ENCODE results near the gene DDX46. TPM values are rescaled to one million over a fixed set of nuclear protein-coding genes. Genes with fewer than 3 reads are reported as not detected.
"Not testable (repeated sequence)": the region's sequence is repeated elsewhere in the genome, so short reads cannot be mapped to it uniquely, and the experiment has no call there.

The DDX46 gene
- total RNA-seq, 1 donor from 2014 or later, result 66.3 TPM

DNA sequence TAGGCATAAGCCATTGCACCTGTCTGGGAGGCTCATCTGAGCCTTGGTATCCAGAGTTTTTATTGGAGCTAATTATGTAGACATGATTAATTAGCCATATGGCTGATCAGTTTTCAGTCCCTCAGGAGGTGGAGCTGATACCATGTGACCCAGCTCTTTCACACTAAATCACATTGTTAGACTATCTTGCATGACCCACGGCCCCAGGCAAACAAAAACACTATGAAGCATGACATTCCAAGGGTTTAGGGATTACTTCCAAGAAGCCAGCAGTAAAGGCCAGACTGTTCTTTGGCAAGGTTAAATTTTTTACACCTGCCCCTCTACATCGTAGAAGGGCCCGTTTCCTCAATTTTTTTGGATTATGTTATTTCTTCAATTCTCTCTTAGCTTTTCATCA, 82.2 kb downstream of the DDX46 start:
- H3K4me3 Mint-ChIP-seq, result no peak overlapping the region
- H3K27ac Mint-ChIP-seq, result no peak overlapping the region
- peaks cover 23% of the 10 kb centered on the region for H3K36me3 Mint-ChIP-seq
- no peaks in the 10 kb centered on the region for H3K27me3 Mint-ChIP-seq
- H3K4me1 Mint-ChIP-seq (ENCODE audit: unreplicated experiment), result peaks cover 8% of the 10 kb centered on the region
- no peak for DNase-seq (ENCODE audit: extremely low spot score, unreplicated experiment)
- H3K9me3 Mint-ChIP-seq, result no peaks in the 10 kb centered on the region
- no peak for TF ChIP-seq CTCF (conservative IDR thresholded peaks at IDR 0.05)

- H3K36me3 Mint-ChIP-seq, result peaks cover 19% of the 10 kb centered on the region
- no peak for DNase-seq (ENCODE audit: extremely low spot score, unreplicated experiment)
- no peak overlapping the region for H3K4me3 Mint-ChIP-seq
- no peak overlapping the region for H3K27ac Mint-ChIP-seq
- H3K27me3 Mint-ChIP-seq, result no peaks in the 10 kb centered on the region
- H3K9me3 Mint-ChIP-seq, result no peaks in the 10 kb centered on the region
- peaks cover 16% of the 10 kb centered on the region for H3K4me1 Mint-ChIP-seq (ENCODE audit: unreplicated experiment)
- TF ChIP-seq CTCF (conservative IDR thresholded peaks at IDR 0.05), result no peak
Measured at GRCh38 chr5:134844252-134844651, 85.7 kb downstream of the DDX46 start.

GRCh38 chr5:134845335-134845851, 86.8 kb downstream of the DDX46 start:
- H3K4me1 Mint-ChIP-seq (ENCODE audit: unreplicated experiment), result peaks cover 16% of the 10 kb centered on the region
- no peaks in the 10 kb centered on the region for H3K27me3 Mint-ChIP-seq
- H3K27ac Mint-ChIP-seq, result peak overlapping the region; percentile 95
- H3K9me3 Mint-ChIP-seq, result no peaks in the 10 kb centered on the region
- peak overlapping the region; percentile 90 for H3K4me3 Mint-ChIP-seq
- peak; percentile 26 for TF ChIP-seq CTCF (conservative IDR thresholded peaks at IDR 0.05)
- H3K36me3 Mint-ChIP-seq, result peaks cover 15% of the 10 kb centered on the region
- no peak for DNase-seq (ENCODE audit: extremely low spot score, unreplicated experiment)

GRCh38 chr5:134845852-134846640, 87.5 kb downstream of the DDX46 start, which contains the start of gene C5orf24:
Gene C5orf24 (plus strand): TSS chr5:134845968. CDS start chr5:134854901, 8,933 bp downstream.
- H3K27me3 Mint-ChIP-seq, result no peaks in the 10 kb centered on the region
- H3K27ac Mint-ChIP-seq, result peak within 1 kb of the TSS; percentile 95
- H3K36me3 Mint-ChIP-seq, result peaks cover 9% of the 10 kb centered on the region
- H3K4me3 Mint-ChIP-seq, result peak within 1 kb of the TSS; percentile 90
- no peaks in the 10 kb centered on the region for H3K9me3 Mint-ChIP-seq
- TF ChIP-seq CTCF (conservative IDR thresholded peaks at IDR 0.05), result no peak
- peaks cover 18% of the 10 kb centered on the region for H3K4me1 Mint-ChIP-seq (ENCODE audit: unreplicated experiment)
- peak; percentile 94 for DNase-seq (ENCODE audit: extremely low spot score, unreplicated experiment)

- H3K4me1 Mint-ChIP-seq (ENCODE audit: unreplicated experiment), result peaks cover 23% of the 10 kb centered on the region
- H3K4me3 Mint-ChIP-seq, result peak overlapping the region; percentile 90
- H3K27ac Mint-ChIP-seq, result peak overlapping the region; percentile 95
- TF ChIP-seq CTCF (conservative IDR thresholded peaks at IDR 0.05), result no peak
- H3K27me3 Mint-ChIP-seq, result no peaks in the 10 kb centered on the region
- no peaks in the 10 kb centered on the region for H3K9me3 Mint-ChIP-seq
- peaks cover 14% of the 10 kb centered on the region for H3K36me3 Mint-ChIP-seq
- no peak for DNase-seq (ENCODE audit: extremely low spot score, unreplicated experiment)
Measured at GRCh38 chr5:134846641-134846960, 88.0 kb downstream of the DDX46 start.

GRCh38 chr5:134849434-134849933, 90.9 kb downstream of the DDX46 start:
- not testable (repeated sequence) for DNase-seq (ENCODE audit: extremely low spot score, unreplicated experiment); H3K27ac Mint-ChIP-seq; H3K27me3 Mint-ChIP-seq; H3K9me3 Mint-ChIP-seq; H3K4me3 Mint-ChIP-seq
- H3K4me1 Mint-ChIP-seq (ENCODE audit: unreplicated experiment), result peaks cover 24% of the 10 kb centered on the region
- peaks cover 14% of the 10 kb centered on the region for H3K36me3 Mint-ChIP-seq
